ENCODE measurements around the gene CIAPIN1.

DNA sequence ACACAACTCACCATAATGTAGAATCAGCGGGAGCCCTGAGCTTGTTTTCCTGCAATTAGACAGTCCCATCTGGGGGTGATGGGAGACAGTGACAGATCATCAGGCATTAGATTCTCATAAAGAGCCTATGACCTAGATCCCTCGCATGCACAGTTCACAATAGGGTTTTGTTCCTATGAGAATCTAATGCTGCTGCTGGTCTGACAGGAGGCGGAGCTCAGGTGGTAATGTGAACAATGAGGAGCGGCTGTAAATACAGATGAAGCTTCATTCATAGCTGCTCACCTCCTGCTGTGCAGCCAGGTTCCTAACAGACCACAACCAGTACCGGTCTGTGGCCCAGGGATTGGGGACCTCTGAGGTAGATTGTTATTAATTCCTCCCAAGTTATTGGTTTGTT, 42.0 kb upstream of the CIAPIN1 start:
- TF ChIP-seq, protein P1, sequence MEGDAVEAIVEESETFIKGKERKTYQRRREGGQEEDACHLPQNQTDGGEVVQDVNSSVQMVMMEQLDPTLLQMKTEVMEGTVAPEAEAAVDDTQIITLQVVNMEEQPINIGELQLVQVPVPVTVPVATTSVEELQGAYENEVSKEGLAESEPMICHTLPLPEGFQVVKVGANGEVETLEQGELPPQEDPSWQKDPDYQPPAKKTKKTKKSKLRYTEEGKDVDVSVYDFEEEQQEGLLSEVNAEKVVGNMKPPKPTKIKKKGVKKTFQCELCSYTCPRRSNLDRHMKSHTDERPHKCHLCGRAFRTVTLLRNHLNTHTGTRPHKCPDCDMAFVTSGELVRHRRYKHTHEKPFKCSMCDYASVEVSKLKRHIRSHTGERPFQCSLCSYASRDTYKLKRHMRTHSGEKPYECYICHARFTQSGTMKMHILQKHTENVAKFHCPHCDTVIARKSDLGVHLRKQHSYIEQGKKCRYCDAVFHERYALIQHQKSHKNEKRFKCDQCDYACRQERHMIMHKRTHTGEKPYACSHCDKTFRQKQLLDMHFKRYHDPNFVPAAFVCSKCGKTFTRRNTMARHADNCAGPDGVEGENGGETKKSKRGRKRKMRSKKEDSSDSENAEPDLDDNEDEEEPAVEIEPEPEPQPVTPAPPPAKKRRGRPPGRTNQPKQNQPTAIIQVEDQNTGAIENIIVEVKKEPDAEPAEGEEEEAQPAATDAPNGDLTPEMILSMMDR (IDR thresholded peaks at IDR 0.05; ENCODE audit: low read length): no peak
- no peak for TF ChIP-seq EZH2 (optimal IDR thresholded peaks at IDR 0.05; ENCODE audit: low read depth, low read length)

Measured in MM.1S (cell line).